MM.1S (cell line): Measurements from ENCODE around the gene SMPD2.

Experiments
- DNase-seq: peaks from one replicate; pipeline ENCODE4 v3.0.0-alpha.2; 2015
- H2AFZ ChIP-seq: fragments of 300-600 bp; sonication (generic); 2 replicates; pipeline ENCODE4 v1.6.0; 2016; ENCODE audit warnings: antibody characterized with exemption, low read length
- H3F3A ChIP-seq: fragments of 300-600 bp; sonication (generic); 2 replicates; pipeline ENCODE4 v1.6.1; 2016; ENCODE audit warnings: mild to moderate bottlenecking, antibody characterized with exemption, low read length, moderate library complexity, mixed read lengths; ENCODE audit not compliant: insufficient read depth
- H3K27ac ChIP-seq: fragments of 300-600 bp; sonication (generic); 2 replicates; pipeline ENCODE4 v1.5.1; 2016; ENCODE audit warnings: mild to moderate bottlenecking, low read length
- H3K27me3 ChIP-seq: fragments of 300-600 bp; sonication (generic); replicated peaks from 2 replicates; pipeline ENCODE4 v1.6.0; 2016; ENCODE audit warnings: low read length; ENCODE audit not compliant: insufficient read depth
- H3K36me3 ChIP-seq: fragments of 300-600 bp; sonication (generic); replicated peaks from 2 replicates; pipeline ENCODE4 v1.6.1; 2016; ENCODE audit warnings: mild to moderate bottlenecking, low read length, mixed read lengths; ENCODE audit not compliant: insufficient read depth
- H3K4me1 ChIP-seq: fragments of 300-600 bp; sonication (generic); 2 replicates; pipeline ENCODE4 v1.6.1; 2016; ENCODE audit warnings: low read length, mixed read lengths
- H3K4me2 ChIP-seq: fragments of 300-600 bp; sonication (generic); 2 replicates; pipeline ENCODE4 v1.6.0; 2016; ENCODE audit warnings: low read depth, low read length
- H3K4me3 ChIP-seq: fragments of 300-600 bp; sonication (generic); 2 replicates; pipeline ENCODE4 v1.5.1; 2016; ENCODE audit warnings: low read length, mixed read lengths
- H3K79me2 ChIP-seq: fragments of 300-600 bp; sonication (generic); 2 replicates; pipeline ENCODE4 v1.6.1; 2016; ENCODE audit warnings: mixed run types, low read length, mixed read lengths
- H3K9ac ChIP-seq: fragments of 300-600 bp; sonication (generic); 2 replicates; pipeline ENCODE4 v1.6.1; 2016; ENCODE audit warnings: low read length, mixed read lengths
- H3K9me2 ChIP-seq: fragments of 300-600 bp; sonication (generic); replicated peaks from 2 replicates; pipeline ENCODE4 v1.6.1; 2016; ENCODE audit warnings: mild to moderate bottlenecking, low read length, mixed read lengths; ENCODE audit not compliant: insufficient read depth
- H3K9me3 ChIP-seq: fragments of 300-600 bp; sonication (generic); replicated peaks from 2 replicates; pipeline ENCODE4 v1.6.1; 2016; ENCODE audit warnings: mild to moderate bottlenecking, low read length, mixed read lengths; ENCODE audit not compliant: insufficient read depth
- H4K20me1 ChIP-seq: fragments of 300-600 bp; sonication (generic); 2 replicates; pipeline ENCODE4 v1.6.1; 2016; ENCODE audit warnings: mild to moderate bottlenecking, low read length, moderate library complexity, mixed read lengths; ENCODE audit not compliant: insufficient read depth
- EZH2 ChIP-seq: fragments of 300-600 bp; sonication (generic); optimal IDR thresholded peaks from 2 replicates; pipeline ENCODE3; 2017; ENCODE audit warnings: low read depth, mild to moderate bottlenecking, antibody characterized with exemption, low read length, mixed read lengths
- EZH2phosphoT487 ChIP-seq: fragments of 300-600 bp; sonication (generic); IDR thresholded peaks from 2 replicates; pipeline ENCODE4 v1.6.1; 2018; ENCODE audit warnings: antibody characterized with exemption, low read length
- TF ChIP-seq, protein P1 (sequence below): fragments of 300-600 bp; sonication (generic); IDR thresholded peaks from 2 replicates; pipeline ENCODE4 v1.5.1; 2016; ENCODE audit warnings: antibody characterized with exemption, low read length, mixed read lengths

Gene SMPD2

GRCh38 chr6:109448615-109449014 lies 8.1 kb downstream of the SMPD2 start:
- no peak overlapping the region for H2AFZ ChIP-seq
- H3K27me3 ChIP-seq: no peaks in the 10 kb centered on the region
- no peaks in the 10 kb centered on the region; the same call in 1 of the 2 replicates for H3K36me3 ChIP-seq
- no peak for DNase-seq
- H3K9me3 ChIP-seq: no peaks in the 10 kb centered on the region
- H3K4me3 ChIP-seq: no peak overlapping the region
- peaks cover 5% of the 10 kb centered on the region for H3K79me2 ChIP-seq
- H4K20me1 ChIP-seq: no peaks in the 10 kb centered on the region
- H3K4me2 ChIP-seq: no peak overlapping the region
- H3K4me1 ChIP-seq: 0 out of 2 replicates have a peak, but pooled peaks cover 3% of the 10 kb centered on the region
- H3F3A ChIP-seq: no peaks in the 10 kb centered on the region
- no peak for TF ChIP-seq EZH2
- TF ChIP-seq, protein P1, sequence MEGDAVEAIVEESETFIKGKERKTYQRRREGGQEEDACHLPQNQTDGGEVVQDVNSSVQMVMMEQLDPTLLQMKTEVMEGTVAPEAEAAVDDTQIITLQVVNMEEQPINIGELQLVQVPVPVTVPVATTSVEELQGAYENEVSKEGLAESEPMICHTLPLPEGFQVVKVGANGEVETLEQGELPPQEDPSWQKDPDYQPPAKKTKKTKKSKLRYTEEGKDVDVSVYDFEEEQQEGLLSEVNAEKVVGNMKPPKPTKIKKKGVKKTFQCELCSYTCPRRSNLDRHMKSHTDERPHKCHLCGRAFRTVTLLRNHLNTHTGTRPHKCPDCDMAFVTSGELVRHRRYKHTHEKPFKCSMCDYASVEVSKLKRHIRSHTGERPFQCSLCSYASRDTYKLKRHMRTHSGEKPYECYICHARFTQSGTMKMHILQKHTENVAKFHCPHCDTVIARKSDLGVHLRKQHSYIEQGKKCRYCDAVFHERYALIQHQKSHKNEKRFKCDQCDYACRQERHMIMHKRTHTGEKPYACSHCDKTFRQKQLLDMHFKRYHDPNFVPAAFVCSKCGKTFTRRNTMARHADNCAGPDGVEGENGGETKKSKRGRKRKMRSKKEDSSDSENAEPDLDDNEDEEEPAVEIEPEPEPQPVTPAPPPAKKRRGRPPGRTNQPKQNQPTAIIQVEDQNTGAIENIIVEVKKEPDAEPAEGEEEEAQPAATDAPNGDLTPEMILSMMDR: no peak
- TF ChIP-seq EZH2phosphoT487: no peak
- H3K9ac ChIP-seq: no peak overlapping the region
- no peak overlapping the region for H3K27ac ChIP-seq
- no peaks in the 10 kb centered on the region for H3K9me2 ChIP-seq

- Histone ChIP-seq H3K4me3 (no peak overlapping the region), H3K4me2 (no peak overlapping the region), H3K9me2 (no peaks in the 10 kb centered on the region), H3K9me3 (no peaks in the 10 kb centered on the region), H3K4me1 (peaks cover 9% of the 10 kb centered on the region), H3F3A (no peaks in the 10 kb centered on the region), H4K20me1 (no peaks in the 10 kb centered on the region), H3K9ac (no peak overlapping the region), H2AFZ (no peak overlapping the region), H3K79me2 (peaks cover 11% of the 10 kb centered on the region), H3K27ac (no peak overlapping the region), H3K27me3 (no peaks in the 10 kb centered on the region), H3K36me3 (no peaks in the 10 kb centered on the region; the same call in 1 of the 2 replicates)
- DNase-seq: no peak
- TF ChIP-seq EZH2phosphoT487: no peak
- TF ChIP-seq, protein P1: no peak
- TF ChIP-seq EZH2: no peak
Measured at GRCh38 chr6:109449064-109449794, 8.7 kb downstream of the SMPD2 start.

DNA sequence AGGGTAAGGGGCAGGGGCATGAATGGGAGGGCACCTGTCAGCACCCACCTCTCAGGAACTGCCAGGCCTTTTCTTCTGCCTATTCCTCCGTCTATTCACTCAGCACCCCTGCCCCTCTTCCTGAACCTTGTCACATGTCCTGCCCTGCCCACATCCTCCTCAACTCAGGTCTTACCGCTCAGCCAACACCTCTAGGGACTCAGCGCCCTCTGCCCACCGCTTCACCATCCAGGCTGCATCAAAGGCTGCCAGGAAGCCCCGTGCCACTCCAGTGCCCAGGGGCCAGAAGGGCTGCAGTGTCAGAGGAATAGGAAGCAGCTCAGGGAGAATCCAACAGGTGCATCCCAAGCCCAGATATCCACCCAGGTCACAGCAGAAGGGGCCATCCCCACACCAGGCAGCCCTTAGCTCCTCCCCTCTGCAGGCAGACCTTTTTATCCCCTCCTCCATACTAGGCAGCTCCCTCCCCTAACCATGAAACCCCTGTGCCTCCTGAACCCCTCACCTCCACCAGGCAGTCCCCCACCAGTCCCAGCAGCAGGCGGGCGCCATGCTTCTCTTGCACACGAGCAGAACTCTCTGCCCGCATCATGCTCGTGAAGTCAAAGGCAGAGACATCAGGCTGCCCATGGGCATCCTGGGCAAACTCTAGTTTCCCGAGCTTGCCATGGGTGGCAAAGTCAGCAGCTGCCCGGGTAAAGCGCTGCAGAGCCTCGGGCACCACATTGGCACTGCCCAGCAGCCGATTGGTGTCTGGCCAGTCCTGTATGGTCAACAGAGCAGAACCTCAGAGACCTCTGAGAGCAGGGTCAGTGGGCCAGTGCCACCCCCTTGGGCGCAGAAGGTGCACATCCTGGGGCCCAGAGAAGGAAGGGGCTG lies 9.5 kb downstream of the SMPD2 start:
- no peak for DNase-seq
- Histone ChIP-seq H3K27ac (no peak overlapping the region), H3K9me2 (no peaks in the 10 kb centered on the region), H3K4me3 (no peak overlapping the region), H2AFZ (no peak overlapping the region), H4K20me1 (no peaks in the 10 kb centered on the region), H3K27me3 (no peaks in the 10 kb centered on the region), H3K9me3 (no peaks in the 10 kb centered on the region), H3K9ac (no peak overlapping the region), H3K36me3 (no peaks in the 10 kb centered on the region), H3K4me1 (peaks cover 12% of the 10 kb centered on the region), H3K4me2 (no peak overlapping the region), H3K79me2 (peaks cover 19% of the 10 kb centered on the region), H3F3A (0 out of 2 replicates have a peak, but pooled peaks cover 6% of the 10 kb centered on the region)
- TF ChIP-seq, protein P1: no peak
- no peak for TF ChIP-seq EZH2
- TF ChIP-seq EZH2phosphoT487: no peak
